CD4-positive, alpha-beta T cell (primary cell): Measurements from ENCODE around the gene EIF3D. TPM values are rescaled to one million over a fixed set of nuclear protein-coding genes. Genes with fewer than 3 reads are reported as not detected.
"Not testable (repeated sequence)": the region's sequence is repeated elsewhere in the genome, so short reads cannot be mapped to it uniquely, and the experiment has no call there.

Source experiments
- ATAC-seq: fragments of 200-7000 bp; cut with Tn5 transposase; one replicate; pipeline ENCODE4 v1.10.0; 2022; ENCODE audit warnings: mild to moderate bottlenecking; ENCODE audit not compliant: poor library complexity
- CTCF ChIA-PET: fragments of 350-600 bp; sonication (Branson Sonifier 250); formaldehyde crosslinking; loops from one replicate; lab custom pipeline; 2021; ENCODE audit warnings: antibody characterized with exemption, inconsistent platforms; lab: Charles Lee
- POLR2A ChIA-PET: fragments of 350-600 bp; sonication (Branson Sonifier 250); formaldehyde crosslinking; loops from one replicate; lab custom pipeline; 2021; ENCODE audit warnings: antibody characterized with exemption, inconsistent platforms; lab: Charles Lee
- DNase-seq, 14 experiments: peaks; one replicate each; pipeline ENCODE4 v3.0.0-alpha.2; 2013 to 2020; ENCODE audit warnings: mixed read lengths in 2 of 14
- H3K27ac ChIP-seq, 2 donors: one replicate each; pipeline versions ENCODE4 v1.5.1 to v1.7.0; 2013; ENCODE audit warnings: low read length in 2 of 2, low read depth in 1 of 2, mild to moderate bottlenecking in 1 of 2
- H3K27me3 ChIP-seq, 2 experiments: 1 replicate in 1 of 2; 2 replicates in 1 of 2; pipeline versions ENCODE4 v1.6.1 to v1.7.0; 2013; ENCODE audit warnings: low read length in 2 of 2, control low read depth in 1 of 2, mild to moderate bottlenecking in 1 of 2, moderate library complexity in 1 of 2; ENCODE audit not compliant: insufficient read depth in 2 of 2, control insufficient read depth in 1 of 2
- H3K36me3 ChIP-seq: one replicate; pipeline ENCODE4 v1.6.1; 2013; ENCODE audit warnings: low read length, control low read depth; ENCODE audit not compliant: insufficient read depth
- H3K4me1 ChIP-seq: one replicate; pipeline ENCODE4 v1.6.1; 2013; ENCODE audit warnings: low read length, control low read depth; ENCODE audit not compliant: insufficient read depth
- H3K4me3 ChIP-seq: one replicate; pipeline ENCODE4 v1.5.1; 2013; ENCODE audit warnings: mild to moderate bottlenecking, low read length, moderate library complexity
- H3K9me3 ChIP-seq, 2 experiments: 1 replicate in 1 of 2; 2 replicates in 1 of 2; pipeline versions ENCODE4 v1.6.1 to v1.7.0; 2013; ENCODE audit warnings: low read length in 2 of 2, mild to moderate bottlenecking in 2 of 2, control low read depth in 1 of 2, moderate library complexity in 1 of 2; ENCODE audit not compliant: control insufficient read depth in 1 of 2, insufficient read depth in 1 of 2
- H3K27ac Mint-ChIP-seq: one replicate; pipeline ENCODE4 v1.8.0; 2020; ENCODE audit warnings: mixed read lengths
- H3K27me3 Mint-ChIP-seq: one replicate; pipeline ENCODE4 v1.8.0; 2021; ENCODE audit warnings: mixed read lengths
- H3K36me3 Mint-ChIP-seq: one replicate; pipeline ENCODE4 v1.8.0; 2021; ENCODE audit warnings: low read depth, mixed read lengths
- H3K4me1 Mint-ChIP-seq: one replicate; pipeline ENCODE4 v1.8.0; 2021; ENCODE audit warnings: low read depth, mixed read lengths
- H3K4me3 Mint-ChIP-seq: one replicate; pipeline ENCODE4 v1.8.0; 2020; ENCODE audit warnings: mild to moderate bottlenecking, mixed read lengths
- H3K9me3 Mint-ChIP-seq: one replicate; pipeline ENCODE4 v1.8.0; 2020; ENCODE audit warnings: mixed read lengths
- CTCF ChIP-seq: fragments of 200-600 bp; IDR thresholded peaks from one replicate; pipeline ENCODE4 v1.8.0; 2022; ENCODE audit warnings: antibody characterized with exemption, mild to moderate bottlenecking
- intact Hi-C, 2 experiments: fragments of 100-400 bp; cut with DNase I in 1 of 2; cut with micrococcal nuclease in 1 of 2; formaldehyde crosslinking; loops; one replicate each; pipeline versions ENCODE4 v1.15.1 to v1.9.0; 2023 to 2025; cut with DNase I, micrococcal nuclease
- total RNA-seq, 174 experiments: library from RNA in 2 of 174; stranded (reverse) in 2 of 174; gene quantifications; one replicate each; pipeline ENCODE4 v1.2.3 and lab custom pipeline; 2021 to 2026

Gene EIF3D
- total RNA-seq, 2 experiments from 2014 or later = 285 to 286 TPM

GRCh38 chr22:36520423-36520822 lies 8.5 kb downstream of the EIF3D start:
- intact Hi-C loops = loop anchor here in 1 of 2 experiments (10.0 kb wide), 1 partner anchor 1216 kb away; no protein-coding TSS in a partner anchor
- H3K4me1 ChIP-seq = no peaks in the 10 kb centered on the region
- POLR2A ChIA-PET = no interaction called here
- no peak overlapping the region for H3K4me3 ChIP-seq
- ATAC-seq (no peak), DNase-seq (no peak)
- Mint-ChIP-seq H3K9me3 (no peaks in the 10 kb centered on the region), H3K27me3 (no peaks in the 10 kb centered on the region), H3K36me3 (peaks cover 100% of the 10 kb centered on the region), H3K27ac (no peak overlapping the region), H3K4me3 (no peak overlapping the region), H3K4me1 (no peaks in the 10 kb centered on the region)
- H3K27me3 ChIP-seq = peaks cover 0 to 2% of the 10 kb centered on the region in 2 experiments
- H3K27ac ChIP-seq = no peak overlapping the region
- H3K36me3 ChIP-seq = peaks cover 99% of the 10 kb centered on the region
- CTCF ChIA-PET = no interaction called here
- H3K9me3 ChIP-seq = peaks cover 0 to 9% of the 10 kb centered on the region in 2 experiments
- no peak for TF ChIP-seq CTCF

GRCh38 chr22:36519906-36520305 lies 9.1 kb downstream of the EIF3D start:
- H3K4me1 Mint-ChIP-seq, H3K4me3 ChIP-seq, H3K4me1 ChIP-seq, DNase-seq, H3K4me3 Mint-ChIP-seq, H3K27ac Mint-ChIP-seq, CTCF ChIA-PET, H3K27me3 Mint-ChIP-seq, H3K27me3 ChIP-seq, H3K27ac ChIP-seq, H3K9me3 ChIP-seq, H3K9me3 Mint-ChIP-seq, ATAC-seq, POLR2A ChIA-PET: not testable (repeated sequence)
- peaks cover 99% of the 10 kb centered on the region for H3K36me3 ChIP-seq
- H3K36me3 Mint-ChIP-seq = peaks cover 100% of the 10 kb centered on the region
- intact Hi-C loops = loop anchor here in 1 of 2 experiments (10.0 kb wide), 1 partner anchor 1215 kb away; no protein-coding TSS in a partner anchor

GRCh38 chr22:36514766-36515165 lies 14.2 kb downstream of the EIF3D start:
- Mint-ChIP-seq H3K36me3 (peaks cover 93% of the 10 kb centered on the region), H3K27ac (no peak overlapping the region), H3K4me1 (peaks cover 6% of the 10 kb centered on the region), H3K27me3 (no peaks in the 10 kb centered on the region), H3K9me3 (no peaks in the 10 kb centered on the region), H3K4me3 (no peak overlapping the region)
- H3K4me3 ChIP-seq = no peak overlapping the region
- H3K36me3 ChIP-seq = peaks cover 94% of the 10 kb centered on the region
- ATAC-seq = no peak
- ChIA-PET CTCF (no interaction called here), POLR2A (no interaction called here)
- no peaks in the 10 kb centered on the region for H3K27me3 ChIP-seq
- no peak for DNase-seq
- intact Hi-C loops = no loop called here
- no peak for TF ChIP-seq CTCF
- H3K9me3 ChIP-seq = peaks cover 0 to 3% of the 10 kb centered on the region in 2 experiments
- no peaks in the 10 kb centered on the region for H3K4me1 ChIP-seq
- H3K27ac ChIP-seq = no peak overlapping the region

- Histone ChIP-seq H3K4me1 (no peaks in the 10 kb centered on the region), H3K4me3 (no peak overlapping the region), H3K27ac (no peak overlapping the region), H3K9me3 (no peaks in the 10 kb centered on the region), H3K27me3 (no peaks in the 10 kb centered on the region), H3K36me3 (peaks cover 77% of the 10 kb centered on the region)
- intact Hi-C loops = no loop called here
- no peak for TF ChIP-seq CTCF
- no peak overlapping the region for H3K4me3 Mint-ChIP-seq
- H3K27ac Mint-ChIP-seq = no peak overlapping the region
- ATAC-seq = no peak
- CTCF ChIA-PET = no interaction called here
- no peaks in the 10 kb centered on the region for H3K27me3 Mint-ChIP-seq
- no peaks in the 10 kb centered on the region for H3K9me3 Mint-ChIP-seq
- POLR2A ChIA-PET = interaction anchor here (1.3 kb wide), 1 partner anchor 16 kb away, joined by 3 read pairs; the partner anchor contains the start of gene EIF3D
- peaks cover 80% of the 10 kb centered on the region for H3K36me3 Mint-ChIP-seq
- DNase-seq = no peak
- peaks cover 6% of the 10 kb centered on the region for H3K4me1 Mint-ChIP-seq
Observed at GRCh38 chr22:36512991-36513390, 16.0 kb downstream of the EIF3D start.
